PC-3 (cell line): Measurements from ENCODE around the gene MICU1. TPM values are rescaled to one million over a fixed set of nuclear protein-coding genes. Genes with fewer than 3 reads are reported as not detected.

ENCODE experiments used
- ATAC-seq: fragments of 200-7000 bp; cut with Tn5 transposase; 2 replicates; pipeline ENCODE4 v1.9.1; 2020; ENCODE audit warnings: mild to moderate bottlenecking, moderate library complexity
- BruUV-seq: library from RNA; stranded (reverse); fragments of 400-500 nt; replicated peaks from 2 replicates; lab custom pipeline; 2021; lab: Mats Ljungman, UMichigan
- CTCF ChIA-PET: fragments of 300-600 bp; sonication (Branson Sonifier 250); formaldehyde crosslinking; loops from one replicate; lab custom pipeline; 2022; ENCODE audit warnings: antibody characterized with exemption; lab: Charles Lee
- POLR2A ChIA-PET: fragments of 300-600 bp; sonication (Branson Sonifier 250); formaldehyde crosslinking; loops from one replicate; lab custom pipeline; 2022; ENCODE audit warnings: antibody characterized with exemption; ENCODE audit not compliant: unreplicated experiment; lab: Charles Lee
- DNase-seq: peaks from one replicate; pipeline ENCODE4 v3.0.0-alpha.2; 2015
- H2AFZ ChIP-seq: fragments of 300-600 bp; sonication (generic); 2 replicates; pipeline ENCODE4 v1.6.0; 2016; ENCODE audit warnings: antibody characterized with exemption, low read length
- H3F3A ChIP-seq: fragments of 300-600 bp; sonication (generic); one replicate; pipeline ENCODE4 v1.6.0; 2017; ENCODE audit warnings: antibody characterized with exemption, low read length, control low read depth, mild to moderate bottlenecking; ENCODE audit not compliant: unreplicated experiment
- H3K27ac ChIP-seq: fragments of 300-600 bp; sonication (generic); 2 replicates; pipeline ENCODE4 v1.5.1; 2016; ENCODE audit warnings: mild to moderate bottlenecking, low read length
- H3K27me3 ChIP-seq: fragments of 300-600 bp; sonication (generic); 2 replicates; pipeline ENCODE4 v1.6.1; 2016; ENCODE audit warnings: low read length, mixed read lengths
- H3K36me3 ChIP-seq: fragments of 300-600 bp; sonication (generic); 2 replicates; pipeline ENCODE4 v1.6.1; 2016; ENCODE audit warnings: low read depth, mixed run types, low read length, mixed read lengths
- H3K4me1 ChIP-seq: fragments of 300-600 bp; sonication (generic); 2 replicates; pipeline ENCODE4 v1.5.1; 2016; ENCODE audit warnings: low read length; ENCODE audit not compliant: insufficient read depth
- H3K4me2 ChIP-seq: fragments of 300-600 bp; sonication (generic); 2 replicates; pipeline ENCODE4 v1.6.0; 2016; ENCODE audit warnings: low read length
- H3K4me3 ChIP-seq: fragments of 300-600 bp; sonication (generic); 2 replicates; pipeline ENCODE4 v1.5.1; 2016; ENCODE audit warnings: mild to moderate bottlenecking, low read length, mixed read lengths
- H3K79me2 ChIP-seq: fragments of 300-600 bp; sonication (generic); 2 replicates; pipeline ENCODE4 v1.6.1; 2017; ENCODE audit warnings: low read length, mixed read lengths
- H3K9ac ChIP-seq: fragments of 300-600 bp; sonication (generic); 2 replicates; pipeline ENCODE4 v1.6.0; 2016; ENCODE audit warnings: mild to moderate bottlenecking, low read length
- H3K9me2 ChIP-seq: fragments of 300-600 bp; sonication (generic); replicated peaks from 2 replicates; pipeline ENCODE4 v1.6.1; 2016; ENCODE audit warnings: mixed run types, low read length, mixed read lengths
- H3K9me3 ChIP-seq: fragments of 300-600 bp; sonication (generic); 2 replicates; pipeline ENCODE4 v1.6.1; 2016; ENCODE audit warnings: low read length, mixed read lengths
- H4K20me1 ChIP-seq: fragments of 300-600 bp; sonication (generic); 2 replicates; pipeline ENCODE4 v1.6.1; 2016; ENCODE audit warnings: low read length, mixed read lengths
- CTCF ChIP-seq: fragments of 300-600 bp; sonication (generic); conservative IDR thresholded peaks from 2 replicates; pipeline ENCODE4 v1.5.1; 2017; ENCODE audit warnings: antibody characterized with exemption, low read depth, mild to moderate bottlenecking, low read length
- EZH2 ChIP-seq: fragments of 300-600 bp; sonication (generic); IDR thresholded peaks from one replicate; pipeline ENCODE4 v1.6.1; 2017; ENCODE audit warnings: antibody characterized with exemption, mild to moderate bottlenecking, low read length; ENCODE audit not compliant: unreplicated experiment
- EZH2phosphoT487 ChIP-seq: fragments of 300-600 bp; sonication (generic); IDR thresholded peaks from 2 replicates; pipeline ENCODE4 v1.6.1; 2018; ENCODE audit warnings: mild to moderate bottlenecking, antibody characterized with exemption, low read length, borderline replicate concordance
- intact Hi-C: fragments of 100-400 bp; cut with micrococcal nuclease; formaldehyde crosslinking; loops from 2 replicates; pipeline ENCODE4 v1.9.0; 2023
- total RNA-seq: library from RNA; depleted of rRNA; stranded (reverse); fragments of >200 nt; gene quantifications from 2 replicates; pipeline ENCODE4 v1.2.3, GENCODE V29; 2014

The MICU1 gene
- total RNA-seq, 1 experiment from 2014 or later = 19.8 TPM

- CTCF ChIA-PET = no interaction called here
- no peaks in the 10 kb centered on the region for H3K9me2 ChIP-seq
- DNase-seq (no peak), ATAC-seq (no peak)
- H2AFZ ChIP-seq = no peak overlapping the region
- no TSS peak for BruUV-seq
- H4K20me1 ChIP-seq = no peaks in the 10 kb centered on the region
- no peaks in the 10 kb centered on the region for H3F3A ChIP-seq
- H3K9me3 ChIP-seq = no peaks in the 10 kb centered on the region
- intact Hi-C loops = no loop called here
- H3K4me1 ChIP-seq = peaks cover 16% of the 10 kb centered on the region
- H3K27ac ChIP-seq = no peak overlapping the region
- no peak overlapping the region for H3K9ac ChIP-seq
- TF ChIP-seq EZH2phosphoT487 (no peak), CTCF (no peak), EZH2 (no peak)
- H3K27me3 ChIP-seq = no peaks in the 10 kb centered on the region
- H3K36me3 ChIP-seq = no peaks in the 10 kb centered on the region; the same call in 1 of the 2 replicates
- POLR2A ChIA-PET = no interaction called here
- no peak overlapping the region for H3K4me2 ChIP-seq
- no peaks in the 10 kb centered on the region for H3K79me2 ChIP-seq
- H3K4me3 ChIP-seq = no peak overlapping the region
These were observed 61.3 kb downstream of the MICU1 start for GRCh38 chr10:72564596-72564995.

GRCh38 chr10:72563327-72563932, 62.4 kb downstream of the MICU1 start:
- no peaks in the 10 kb centered on the region for H4K20me1 ChIP-seq
- no peaks in the 10 kb centered on the region for H3K9me2 ChIP-seq
- no peak overlapping the region for H3K27ac ChIP-seq
- no peaks in the 10 kb centered on the region; the same call in 1 of the 2 replicates for H3K36me3 ChIP-seq
- ATAC-seq = no peak
- no peaks in the 10 kb centered on the region for H3K9me3 ChIP-seq
- no peak for DNase-seq
- H3K4me3 ChIP-seq = no peak overlapping the region
- POLR2A ChIA-PET = no interaction called here
- no peaks in the 10 kb centered on the region for H3F3A ChIP-seq
- H3K4me2 ChIP-seq = no peak overlapping the region
- no peaks in the 10 kb centered on the region for H3K27me3 ChIP-seq
- peaks cover 16% of the 10 kb centered on the region for H3K4me1 ChIP-seq
- TF ChIP-seq EZH2phosphoT487 (no peak), EZH2 (no peak), CTCF (no peak)
- no peaks in the 10 kb centered on the region for H3K79me2 ChIP-seq
- no TSS peak for BruUV-seq
- intact Hi-C loops = no loop called here
- H3K9ac ChIP-seq = no peak overlapping the region
- CTCF ChIA-PET = no interaction called here
- no peak overlapping the region for H2AFZ ChIP-seq

GRCh38 chr10:72561745-72562166, 64.1 kb downstream of the MICU1 start:
- DNase-seq = no peak
- no TSS peak for BruUV-seq
- CTCF ChIA-PET = no interaction called here

More at GRCh38 chr10:72561745-72562166, 64.1 kb downstream of the MICU1 start:
- H4K20me1 ChIP-seq = no peaks in the 10 kb centered on the region
- H3F3A ChIP-seq = no peaks in the 10 kb centered on the region
- no peak overlapping the region for H2AFZ ChIP-seq
- no peak overlapping the region for H3K9ac ChIP-seq
- intact Hi-C loops = no loop called here
- TF ChIP-seq CTCF (no peak), EZH2phosphoT487 (no peak), EZH2 (no peak)
- no peaks in the 10 kb centered on the region for H3K9me2 ChIP-seq
- POLR2A ChIA-PET = no interaction called here
- no peaks in the 10 kb centered on the region for H3K27me3 ChIP-seq
- no peak overlapping the region for H3K4me2 ChIP-seq
- H3K27ac ChIP-seq = no peak overlapping the region
- H3K4me3 ChIP-seq = no peak overlapping the region
- 0 out of 2 replicates have a peak, but pooled peaks cover under 1% of the 10 kb centered on the region for H3K4me1 ChIP-seq
- H3K79me2 ChIP-seq = no peaks in the 10 kb centered on the region
- ATAC-seq = no peak
- no peaks in the 10 kb centered on the region; the same call in 1 of the 2 replicates for H3K36me3 ChIP-seq
- H3K9me3 ChIP-seq = no peaks in the 10 kb centered on the region
